Heart left ventricle (tissue), 16 donors: ENCODE results near the gene DCLK1. TPM values are rescaled to one million over a fixed set of nuclear protein-coding genes. Genes with fewer than 3 reads are reported as not detected.

Experiments
- ATAC-seq, 4 donors: fragments of 200-7000 bp; cut with Tn5 transposase; one replicate each; pipeline ENCODE4 v1.9.1; 2020 to 2022; ENCODE audit warnings: moderate library complexity in 4 of 4, mild to moderate bottlenecking in 3 of 4, moderate number of reproducible peaks in 1 of 4
- DNase-seq, 5 donors: peaks; one replicate each; pipeline ENCODE4 v3.0.0-alpha.2; 2020
- H3K27ac ChIP-seq, 12 donors: fragments of 200-600 bp; sonication (generic) in 4 of 12; one replicate each; pipeline versions ENCODE4 v1.5.0 to v1.8.0; 2016 to 2022; ENCODE audit warnings: mild to moderate bottlenecking in 2 of 12
- H3K27me3 ChIP-seq, 9 donors: fragments of 200-600 bp; sonication (generic) in 2 of 9; one replicate each; pipeline versions ENCODE4 v1.5.1 to v1.8.0; 2016 to 2022; ENCODE audit warnings: mild to moderate bottlenecking in 3 of 9
- H3K36me3 ChIP-seq, 9 donors: fragments of 200-600 bp; sonication (generic) in 2 of 9; one replicate each; pipeline versions ENCODE4 v1.5.0 to v1.8.0; 2018 to 2022; ENCODE audit warnings: mild to moderate bottlenecking in 2 of 9
- H3K4me1 ChIP-seq, 12 donors: fragments of 200-600 bp; sonication (generic) in 4 of 12; one replicate each; pipeline versions ENCODE4 v1.5.0 to v1.8.0; 2016 to 2022; ENCODE audit warnings: mild to moderate bottlenecking in 3 of 12
- H3K4me3 ChIP-seq, 12 donors: fragments of 200-600 bp; sonication (generic) in 4 of 12; one replicate each; pipeline versions ENCODE4 v1.5.0 to v1.8.0; 2017 to 2022; ENCODE audit warnings: mild to moderate bottlenecking in 9 of 12, moderate library complexity in 4 of 12
- H3K9me3 ChIP-seq, 12 donors: fragments of 200-600 bp; sonication (generic) in 4 of 12; one replicate each; pipeline versions ENCODE4 v1.5.0 to v1.8.0; 2016 to 2022; ENCODE audit warnings: mild to moderate bottlenecking in 1 of 12
- POLR2A ChIP-seq, 2 donors: fragments of 450-650 bp; IDR thresholded peaks; one replicate each; pipeline ENCODE4 v1.6.1; 2017; ENCODE audit warnings: antibody characterized with exemption in 2 of 2, mild to moderate bottlenecking in 2 of 2, moderate library complexity in 2 of 2
- WGBS, 4 donors: extraction: QIAGEN DNeasy Blood & Tissue Kit in 2 of 4; methylation state at CpG; one replicate each; pipeline versions ENCODE4 v1.1.5 to v1.1.7; 2013 to 2018; 5-methylcytosine and 5-hydroxymethylcytosine counted together
- intact Hi-C, 10 donors: fragments of 100-400 bp; cut with DNase I; formaldehyde crosslinking; loops; one replicate each; pipeline versions ENCODE4 v1.11.1 to v1.14.2; 2022
- polyA plus RNA-seq, 2 donors: library from polyadenylated mRNA; stranded (reverse); fragments of 200-250 nt; gene quantifications; one replicate each; pipeline ENCODE4 v1.2.3, GENCODE V29; 2013
- total RNA-seq, 9 donors: library from RNA; depleted of rRNA in 2 of 9; stranded (reverse); fragments of >200 nt in 2 of 9; fragmentation: NEBNext Ultra II Directional in 3 of 9; extraction: Animal tissue kit (Norgen Biotek cat#: 25700) in 3 of 9; gene quantifications; one replicate each; pipeline versions ENCODE4 v1.1.0 to v1.2.4, GENCODE V29; 2016 to 2023
- TF ChIP-seq, protein P1 (sequence below), 12 donors: fragments of 200-600 bp; sonication (generic) in 4 of 12; IDR thresholded peaks; one replicate each; pipeline versions ENCODE4 v1.5.0 to v1.8.0; 2018 to 2022; ENCODE audit warnings: antibody characterized with exemption in 12 of 12, mild to moderate bottlenecking in 5 of 12
- donor health status: ischemic (EF 13 %, LVEDD 7.1; RV severe dilation, severe dysfunction).
- donor health status: healthy with polysubstance abuse.
- donor health status: DM: no; HTN: yes; CAD: no.
- donor health status: DM: no; HTN: no; CAD: no.
- donor health status: ischemic (EF 25% LVEDD 6.9; RV normal size, moderate dysfunction).
- donor health status: ischemic (EF 25% LVEDD 5.7; RV mildly dilated, moderate dysfunction).
- donor health status: healthy.
- donor health status: DM: yes; HTN: yes; CAD: no.
- donor health status: ischemic (EF 35%, LVEDD 5.7; RV mildly dilated, moderate dysfunction).
- donor health status: nonischemic (EF 11% LVEDD 7.7; RV severe dilation, severe dysfunction).
- donor health status: DM: yes; HTN: yes; CAD: no.
- donor health status: PGD.
- donor health status: ischemic (EF 29% LVEDD 5.4; RV normal size, mild dysfunction).
- donor health status: nonischemic (EF 23%, LVEDD 6.1; RV moderate dilation, normal function).

DCLK1 gene
- total and polyA plus RNA-seq, 11 donors: 3.4 to 15.9 (median 11.2) TPM

DNA sequence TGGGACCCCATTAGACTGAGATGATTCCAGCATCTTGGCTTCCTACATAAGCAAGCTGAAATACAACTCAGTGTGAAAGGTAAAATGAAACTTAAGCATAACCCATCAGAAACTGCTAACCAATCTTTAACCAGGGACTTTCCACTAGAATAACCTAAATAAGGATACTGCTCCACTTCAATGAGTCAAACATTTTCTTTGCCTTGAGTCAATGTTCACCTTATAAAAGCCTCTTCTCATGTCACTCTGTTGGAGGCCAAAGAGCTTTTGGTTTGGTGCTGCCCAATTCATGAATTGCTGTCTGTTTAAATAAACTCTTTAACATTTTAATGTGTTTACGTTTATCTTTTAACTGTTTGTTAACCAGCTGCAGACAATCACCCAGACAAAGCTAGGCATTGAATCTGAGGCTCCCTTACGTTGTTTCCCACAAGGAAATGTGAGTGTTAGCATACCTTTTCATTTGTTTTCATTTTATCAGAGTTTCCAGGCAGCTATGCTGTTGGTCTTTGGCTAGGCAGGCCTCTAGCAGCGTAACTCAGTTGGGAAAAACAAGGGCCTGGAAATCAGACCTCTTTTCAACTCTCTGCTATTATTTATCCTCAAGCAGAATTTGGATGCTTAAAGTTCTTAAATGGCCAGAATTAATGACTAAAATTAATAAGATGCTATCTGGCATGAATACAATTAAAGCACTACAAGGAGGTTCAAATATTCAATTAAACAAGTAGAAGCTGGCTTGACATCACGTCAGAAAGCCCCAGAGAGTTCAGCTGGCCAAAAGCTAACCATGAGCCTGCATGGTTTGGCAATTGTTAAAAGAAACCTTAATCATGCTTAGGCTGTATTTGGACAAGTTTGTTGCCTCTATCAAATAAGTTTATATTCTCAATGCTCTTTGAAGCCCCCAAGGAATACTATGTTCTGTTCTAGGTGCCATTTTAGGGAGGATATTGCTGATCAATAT is 200.2 kb downstream of the DCLK1 start:
- 70 to 77% (median 75%) methylated on average over 4 of the region's 4 CpGs for WGBS, 4 donors
- intact Hi-C loops: no loop called here
- DNase-seq: no peak
- H3K27me3 ChIP-seq: no peaks in the 10 kb centered on the region
- no peak overlapping the region for H3K4me3 ChIP-seq
- H3K4me1 ChIP-seq: peaks cover 0 to 14% (median 4%) of the 10 kb centered on the region in 12 donors
- no peak for TF ChIP-seq POLR2A (IDR thresholded peaks at IDR 0.05)
- TF ChIP-seq, protein P1, sequence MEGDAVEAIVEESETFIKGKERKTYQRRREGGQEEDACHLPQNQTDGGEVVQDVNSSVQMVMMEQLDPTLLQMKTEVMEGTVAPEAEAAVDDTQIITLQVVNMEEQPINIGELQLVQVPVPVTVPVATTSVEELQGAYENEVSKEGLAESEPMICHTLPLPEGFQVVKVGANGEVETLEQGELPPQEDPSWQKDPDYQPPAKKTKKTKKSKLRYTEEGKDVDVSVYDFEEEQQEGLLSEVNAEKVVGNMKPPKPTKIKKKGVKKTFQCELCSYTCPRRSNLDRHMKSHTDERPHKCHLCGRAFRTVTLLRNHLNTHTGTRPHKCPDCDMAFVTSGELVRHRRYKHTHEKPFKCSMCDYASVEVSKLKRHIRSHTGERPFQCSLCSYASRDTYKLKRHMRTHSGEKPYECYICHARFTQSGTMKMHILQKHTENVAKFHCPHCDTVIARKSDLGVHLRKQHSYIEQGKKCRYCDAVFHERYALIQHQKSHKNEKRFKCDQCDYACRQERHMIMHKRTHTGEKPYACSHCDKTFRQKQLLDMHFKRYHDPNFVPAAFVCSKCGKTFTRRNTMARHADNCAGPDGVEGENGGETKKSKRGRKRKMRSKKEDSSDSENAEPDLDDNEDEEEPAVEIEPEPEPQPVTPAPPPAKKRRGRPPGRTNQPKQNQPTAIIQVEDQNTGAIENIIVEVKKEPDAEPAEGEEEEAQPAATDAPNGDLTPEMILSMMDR (IDR thresholded peaks at IDR 0.05): no peak
- H3K36me3 ChIP-seq: no peaks in the 10 kb centered on the region
- ATAC-seq: no peak
- peak overlapping the region in 1 of 12 donors; percentile 2 for H3K27ac ChIP-seq
- peaks cover 0 to 7% (median 0%) of the 10 kb centered on the region in 12 donors for H3K9me3 ChIP-seq

DNA sequence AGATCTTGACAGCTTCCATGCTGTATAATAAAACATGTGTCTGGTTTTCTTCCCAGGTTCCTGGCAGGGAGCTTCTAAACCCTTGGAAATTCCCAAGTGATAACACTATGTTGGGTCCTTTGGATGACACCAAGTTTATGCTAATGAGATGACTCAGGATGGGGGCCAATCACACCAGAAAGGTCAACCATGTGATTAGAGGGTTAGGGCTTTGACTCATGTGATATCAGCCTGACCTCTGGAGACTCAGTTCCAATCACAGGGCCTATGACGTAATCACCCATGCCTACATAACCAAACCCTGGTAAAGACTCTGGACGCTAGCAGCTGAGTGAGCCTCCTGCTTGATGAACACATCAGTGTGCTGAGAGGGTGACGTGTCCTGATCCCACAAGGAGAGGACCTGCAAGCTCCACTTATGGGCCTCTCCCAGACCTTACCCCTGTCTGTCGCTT is 203.6 kb downstream of the DCLK1 start:
- Histone ChIP-seq H3K4me1 (peaks cover 0 to 22% (median 4%) of the 10 kb centered on the region in 12 donors), H3K9me3 (peaks cover 0 to 7% (median 0%) of the 10 kb centered on the region in 12 donors), H3K27me3 (no peaks in the 10 kb centered on the region), H3K36me3 (no peaks in the 10 kb centered on the region), H3K27ac (peak overlapping the region in 5 of 12 donors; percentile 7 to 75 (median 42)), H3K4me3 (no peak overlapping the region)
- no peak for TF ChIP-seq POLR2A (IDR thresholded peaks at IDR 0.05)
- TF ChIP-seq, protein P1 (IDR thresholded peaks at IDR 0.05): no peak
- ATAC-seq: peak in 3 of 4 donors; percentile 52 to 76 (median 66)
- no peak for DNase-seq
- WGBS, 4 donors: 60 to 70% (median 67%) methylated on average over 3 to 4 of the region's 4 CpGs
- intact Hi-C loops: no loop called here

DNA sequence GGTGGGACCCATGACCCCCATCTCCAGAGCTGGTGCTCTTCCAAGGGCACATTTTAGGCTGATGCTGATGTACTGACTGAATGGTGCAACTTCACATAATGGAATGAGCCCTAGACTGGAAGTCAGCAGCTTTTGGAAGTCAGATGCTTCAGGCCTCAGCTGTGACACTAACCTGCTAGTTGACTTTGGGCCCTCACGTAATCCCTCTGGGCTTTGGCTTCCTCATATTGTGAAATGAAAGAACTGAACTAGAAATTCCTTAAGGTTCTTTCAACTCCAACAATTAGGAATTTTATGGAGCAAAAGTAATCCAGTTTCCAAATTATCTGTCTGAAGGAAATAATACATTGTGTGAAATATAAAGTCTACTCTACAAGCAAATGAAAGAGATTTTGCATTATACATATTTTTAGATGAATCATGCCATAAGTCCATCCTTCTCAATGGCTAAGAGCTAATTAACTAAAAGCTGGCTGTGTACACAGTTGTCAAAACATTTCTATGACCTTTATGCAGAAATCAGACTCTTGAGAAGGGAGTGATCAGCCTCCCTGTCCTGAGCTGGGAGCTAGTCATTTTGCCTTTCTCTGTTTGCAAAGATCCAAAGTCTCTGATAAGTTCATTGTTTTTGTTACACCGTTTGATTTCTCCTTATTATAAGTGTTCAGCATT is 204.2 kb downstream of the DCLK1 start:
- TF ChIP-seq, protein P1 (IDR thresholded peaks at IDR 0.05): no peak
- no peak for TF ChIP-seq POLR2A (IDR thresholded peaks at IDR 0.05)
- WGBS, 4 donors: 41 to 65% (median 49%) methylated on average over 2 of the region's 2 CpGs
- H3K36me3 ChIP-seq: no peaks in the 10 kb centered on the region
- peaks cover 0 to 22% (median 4%) of the 10 kb centered on the region in 12 donors for H3K4me1 ChIP-seq
- H3K27ac ChIP-seq: peak overlapping the region in 5 of 12 donors; percentile 7 to 75 (median 42)
- intact Hi-C loops: no loop called here
- no peak overlapping the region for H3K4me3 ChIP-seq
- no peaks in the 10 kb centered on the region for H3K27me3 ChIP-seq
- peak in 1 of 4 donors; percentile 12 for ATAC-seq
- no peak for DNase-seq
- H3K9me3 ChIP-seq: peaks cover 0 to 7% (median 0%) of the 10 kb centered on the region in 12 donors

DNA sequence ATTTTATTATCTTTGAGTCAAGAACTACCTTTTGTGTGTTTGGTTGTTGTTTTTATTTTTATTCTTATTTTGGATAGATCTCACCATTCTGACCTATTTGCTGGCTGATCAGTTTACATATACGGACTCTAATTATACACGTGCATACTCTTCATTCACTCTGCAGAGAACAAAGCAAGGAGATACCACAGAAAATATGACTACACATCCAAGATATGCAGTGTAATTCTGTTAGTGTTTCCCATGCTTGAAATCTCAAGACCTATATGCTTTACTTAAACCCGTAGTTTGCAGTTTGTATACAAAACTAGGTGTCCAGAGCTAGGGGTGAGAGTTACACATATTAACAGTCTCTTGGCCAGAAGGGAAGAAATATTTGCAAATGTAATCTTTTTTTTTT is 205.5 kb downstream of the DCLK1 start:
- Histone ChIP-seq H3K27me3 (no peaks in the 10 kb centered on the region), H3K27ac (peak overlapping the region in 1 of 12 donors; percentile 75), H3K36me3 (no peaks in the 10 kb centered on the region), H3K4me1 (peaks cover 0 to 22% (median 4%) of the 10 kb centered on the region in 12 donors), H3K9me3 (peaks cover 0 to 4% (median 0%) of the 10 kb centered on the region in 12 donors), H3K4me3 (no peak overlapping the region)
- 83 to 94% (median 93%) methylated on average over 3 of the region's 3 CpGs for WGBS, 4 donors
- ATAC-seq: no peak
- no peak for DNase-seq
- intact Hi-C loops: no loop called here
- no peak for TF ChIP-seq POLR2A (IDR thresholded peaks at IDR 0.05)
- TF ChIP-seq, protein P1 (IDR thresholded peaks at IDR 0.05): no peak
